Astrocyte of the spinal cord (primary cell): ENCODE measurements around the gene UBASH3B.

Experiments
- DNase-seq: peaks from one replicate; pipeline ENCODE4 v3.0.0; 2011; ENCODE audit warnings: low read depth, low spot score
- H3K4me3 ChIP-seq: 2 replicates; pipeline ENCODE4 v1.5.1; 2011; ENCODE audit warnings: low read depth, mild to moderate bottlenecking, low read length, moderate library complexity
- in situ Hi-C: cut with HindIII; loops from 2 replicates; pipeline ENCODE4 v1.10.0; 2017; ENCODE audit warnings: low sequenced_read_pairs
- TF ChIP-seq, protein P1 (sequence below): IDR thresholded peaks from 2 replicates; pipeline ENCODE4 v1.5.1; 2012; ENCODE audit warnings: low read depth, mild to moderate bottlenecking, low read length, inconsistent platforms

UBASH3B gene

DNA sequence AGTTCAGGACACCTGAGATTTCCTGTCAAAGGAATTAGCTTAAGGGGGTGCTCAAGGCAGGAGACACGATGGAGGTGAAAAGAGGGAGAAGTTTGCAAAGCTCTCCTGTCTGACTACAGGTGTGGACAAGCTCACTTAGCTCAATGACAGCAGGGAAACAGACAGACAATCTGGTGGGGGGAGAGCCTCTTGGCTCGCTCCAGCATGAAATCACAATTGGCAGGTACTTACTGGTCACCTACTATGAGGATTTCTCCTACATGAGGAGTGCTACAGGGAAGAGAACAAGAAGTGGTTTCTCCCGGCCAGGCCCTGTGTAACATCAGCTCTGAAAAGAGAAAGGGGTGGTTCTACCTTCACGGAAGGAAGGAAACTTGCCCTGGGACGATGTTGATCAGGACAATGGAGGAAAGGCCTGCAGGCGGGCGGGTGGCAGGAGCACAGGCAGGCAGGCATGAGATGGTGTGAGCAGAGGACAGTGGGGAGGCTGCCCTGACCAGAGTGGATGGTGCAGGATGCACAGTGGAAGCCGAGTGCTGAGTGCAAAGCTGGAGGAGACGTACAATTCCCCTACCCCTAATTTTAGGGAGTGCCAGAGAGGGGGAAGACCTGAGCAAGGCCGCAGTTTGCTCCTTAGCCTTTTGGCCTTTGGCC lies 124.9 kb downstream of the UBASH3B start:
- no peak for DNase-seq
- TF ChIP-seq, protein P1, sequence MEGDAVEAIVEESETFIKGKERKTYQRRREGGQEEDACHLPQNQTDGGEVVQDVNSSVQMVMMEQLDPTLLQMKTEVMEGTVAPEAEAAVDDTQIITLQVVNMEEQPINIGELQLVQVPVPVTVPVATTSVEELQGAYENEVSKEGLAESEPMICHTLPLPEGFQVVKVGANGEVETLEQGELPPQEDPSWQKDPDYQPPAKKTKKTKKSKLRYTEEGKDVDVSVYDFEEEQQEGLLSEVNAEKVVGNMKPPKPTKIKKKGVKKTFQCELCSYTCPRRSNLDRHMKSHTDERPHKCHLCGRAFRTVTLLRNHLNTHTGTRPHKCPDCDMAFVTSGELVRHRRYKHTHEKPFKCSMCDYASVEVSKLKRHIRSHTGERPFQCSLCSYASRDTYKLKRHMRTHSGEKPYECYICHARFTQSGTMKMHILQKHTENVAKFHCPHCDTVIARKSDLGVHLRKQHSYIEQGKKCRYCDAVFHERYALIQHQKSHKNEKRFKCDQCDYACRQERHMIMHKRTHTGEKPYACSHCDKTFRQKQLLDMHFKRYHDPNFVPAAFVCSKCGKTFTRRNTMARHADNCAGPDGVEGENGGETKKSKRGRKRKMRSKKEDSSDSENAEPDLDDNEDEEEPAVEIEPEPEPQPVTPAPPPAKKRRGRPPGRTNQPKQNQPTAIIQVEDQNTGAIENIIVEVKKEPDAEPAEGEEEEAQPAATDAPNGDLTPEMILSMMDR = no peak
- no peak overlapping the region for H3K4me3 ChIP-seq
- in situ Hi-C loops = no loop called here

DNA sequence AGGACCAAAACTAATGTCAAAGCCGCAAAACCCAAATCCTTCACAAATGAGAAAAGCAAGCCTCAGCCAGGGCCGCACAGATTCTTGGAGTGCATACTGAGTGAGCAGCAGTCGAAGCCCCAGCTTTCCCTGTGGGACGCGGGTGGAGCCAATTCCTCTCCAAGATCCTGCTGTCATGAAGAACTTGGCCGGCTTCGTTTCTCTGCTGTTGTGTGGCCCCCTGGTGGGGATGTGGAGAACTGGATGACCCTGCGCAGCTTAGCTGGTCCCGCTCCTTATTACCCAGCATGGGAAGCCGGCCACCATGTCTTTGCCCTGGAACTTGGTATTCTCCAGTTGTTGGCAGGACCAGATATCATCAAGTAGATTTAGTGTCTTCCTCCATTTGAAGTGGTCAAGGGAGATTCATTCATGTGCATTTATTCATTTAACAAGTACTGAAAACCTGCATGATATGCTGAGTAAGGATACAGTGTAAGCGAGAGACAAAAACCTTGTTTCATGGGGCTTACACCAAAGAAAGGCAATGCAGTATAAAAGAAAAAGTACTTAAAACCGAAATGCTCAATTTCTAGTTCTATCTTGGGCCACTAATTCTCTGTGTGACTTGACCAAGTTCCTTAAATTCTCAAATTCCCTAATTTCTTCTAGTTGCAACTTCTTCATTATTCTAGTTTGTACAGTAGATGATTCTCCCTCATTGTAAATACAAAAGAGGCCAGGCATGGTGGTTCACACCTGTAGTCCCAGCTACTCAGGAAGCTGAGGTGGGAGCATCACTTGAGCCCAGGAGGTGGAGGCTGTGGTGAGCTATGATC lies 126.1 kb downstream of the UBASH3B start:
- no peak overlapping the region for H3K4me3 ChIP-seq
- peak; percentile 93 for DNase-seq
- in situ Hi-C loops = no loop called here
- TF ChIP-seq, protein P1 = peak; percentile 90

DNA sequence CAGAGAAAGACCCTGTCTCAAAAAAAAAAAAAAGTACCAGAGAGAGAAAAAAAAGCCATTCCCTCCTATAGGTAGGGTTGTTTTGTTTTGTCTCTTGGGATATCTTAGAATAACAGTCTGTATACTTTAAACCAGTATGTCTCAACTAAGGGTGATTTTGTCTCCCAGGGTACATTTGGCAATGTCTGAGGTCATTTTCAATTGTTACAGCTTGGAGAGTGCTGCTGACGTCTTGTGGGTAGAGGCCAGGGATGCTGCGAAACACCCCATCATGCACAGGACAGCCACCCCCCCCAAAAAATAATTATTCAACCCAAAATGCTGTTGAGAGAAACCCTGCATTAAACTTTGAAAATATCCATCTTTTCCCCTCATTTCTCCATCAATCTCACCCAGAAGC lies 126.7 kb downstream of the UBASH3B start:
- in situ Hi-C loops = no loop called here
- H3K4me3 ChIP-seq = no peak overlapping the region
- DNase-seq = no peak
- TF ChIP-seq, protein P1 = no peak

DNA sequence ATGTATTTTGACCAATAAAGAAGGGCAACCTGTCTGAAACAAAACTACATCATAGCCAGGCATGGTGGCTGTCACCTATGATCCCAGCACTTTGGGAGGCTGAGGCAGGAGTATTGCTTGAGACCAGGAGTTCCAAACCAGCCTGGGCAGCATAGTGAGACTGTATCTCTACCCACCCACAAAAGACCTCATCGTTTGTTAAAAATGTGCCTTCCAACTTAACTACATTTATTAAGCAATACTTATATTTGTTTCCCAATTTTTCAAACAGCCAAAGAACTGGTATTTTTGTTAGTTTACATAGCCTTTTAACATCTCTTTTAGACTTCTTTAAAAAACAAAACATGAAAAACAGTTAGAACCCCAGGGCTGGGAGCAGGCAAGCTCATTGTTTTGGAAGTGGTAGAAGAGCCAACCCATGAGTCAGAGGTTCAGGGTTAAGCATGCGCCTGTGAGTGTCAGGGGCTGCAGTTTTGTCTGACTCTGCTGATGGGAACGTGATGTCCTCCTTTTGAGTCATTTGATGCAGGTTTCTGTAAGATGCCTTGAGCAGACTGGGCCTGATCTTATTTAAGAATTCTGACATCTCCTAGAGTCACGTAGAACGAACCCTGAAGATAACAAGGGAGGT lies 128.9 kb downstream of the UBASH3B start:
- TF ChIP-seq, protein P1 = no peak
- peak; percentile 93 for DNase-seq
- in situ Hi-C loops = no loop called here
- no peak overlapping the region for H3K4me3 ChIP-seq

DNA sequence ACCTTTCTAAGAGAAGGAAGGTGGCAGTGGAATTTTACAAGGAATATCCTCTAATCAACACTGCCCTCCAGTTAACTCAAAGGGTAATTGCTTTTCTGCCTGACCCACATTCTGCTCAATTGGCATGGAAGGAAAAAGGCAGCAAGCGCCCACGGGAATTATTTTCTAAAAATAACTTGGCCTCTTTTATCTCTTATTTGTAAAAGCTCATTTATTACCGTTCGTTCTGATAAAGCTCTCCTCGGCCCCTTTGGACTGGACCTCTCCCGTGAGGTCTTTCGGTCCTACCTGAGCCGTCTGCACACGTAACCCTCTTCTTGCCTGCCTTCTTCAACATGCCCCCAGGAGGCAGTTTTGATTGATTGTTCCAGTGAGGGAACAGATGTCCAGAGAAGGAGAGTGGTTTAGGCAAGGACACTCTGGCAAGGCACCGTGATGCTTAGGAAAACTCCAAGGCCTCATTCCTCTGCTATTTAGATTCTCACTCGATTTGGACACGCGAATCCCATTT lies 129.6 kb downstream of the UBASH3B start:
- in situ Hi-C loops = no loop called here
- DNase-seq = no peak
- H3K4me3 ChIP-seq = no peak overlapping the region
- TF ChIP-seq, protein P1 = no peak

DNA sequence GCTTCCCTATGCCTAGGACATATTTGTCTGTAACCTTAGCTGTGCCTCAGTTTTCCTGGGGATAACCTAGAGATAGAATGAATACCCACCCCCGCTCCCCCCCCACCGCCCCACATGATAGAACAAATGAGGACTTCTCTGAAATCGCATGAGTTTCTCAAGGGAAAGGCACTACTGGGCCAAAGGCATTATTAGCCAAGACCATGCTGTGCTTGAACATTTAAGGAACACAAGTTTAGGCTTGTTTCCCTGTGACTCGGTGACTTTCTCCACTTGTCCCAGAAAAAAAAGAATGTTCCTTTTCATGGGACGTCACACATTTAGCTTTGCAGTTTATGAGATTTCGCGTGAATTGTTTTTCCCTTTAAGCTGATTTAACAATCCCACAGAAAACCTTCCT lies 131.4 kb downstream of the UBASH3B start:
- in situ Hi-C loops = no loop called here
- TF ChIP-seq, protein P1 = no peak

More for the DNA sequence above, 131.4 kb downstream of the UBASH3B start:
- no peak for DNase-seq
- H3K4me3 ChIP-seq = no peak overlapping the region
